ENCODE measurements around the gene SYT11. TPM values are rescaled to one million over a fixed set of nuclear protein-coding genes. Genes with fewer than 3 reads are reported as not detected.

Gene SYT11
- total and polyA plus RNA-seq, 8 donors: 0.46 to 5.8 (median 1.5) TPM

GRCh38 chr1:155933591-155934096 is 74.3 kb downstream of the SYT11 start:
- peak in 1 of 4 donors; percentile 19 for ATAC-seq
- Histone ChIP-seq H3K36me3 (peaks cover 0 to 28% (median 4%) of the 10 kb centered on the region in 3 donors), H3K9me3 (no peaks in the 10 kb centered on the region), H3K4me3 (peak overlapping the region; percentile 56 to 85 (median 78)), H3K4me1 (peaks cover 22 to 38% (median 30%) of the 10 kb centered on the region in 3 donors), H3K27ac (peak overlapping the region; percentile 79 to 87 (median 86)), H3K27me3 (no peaks in the 10 kb centered on the region)
- TF ChIP-seq, protein P1, sequence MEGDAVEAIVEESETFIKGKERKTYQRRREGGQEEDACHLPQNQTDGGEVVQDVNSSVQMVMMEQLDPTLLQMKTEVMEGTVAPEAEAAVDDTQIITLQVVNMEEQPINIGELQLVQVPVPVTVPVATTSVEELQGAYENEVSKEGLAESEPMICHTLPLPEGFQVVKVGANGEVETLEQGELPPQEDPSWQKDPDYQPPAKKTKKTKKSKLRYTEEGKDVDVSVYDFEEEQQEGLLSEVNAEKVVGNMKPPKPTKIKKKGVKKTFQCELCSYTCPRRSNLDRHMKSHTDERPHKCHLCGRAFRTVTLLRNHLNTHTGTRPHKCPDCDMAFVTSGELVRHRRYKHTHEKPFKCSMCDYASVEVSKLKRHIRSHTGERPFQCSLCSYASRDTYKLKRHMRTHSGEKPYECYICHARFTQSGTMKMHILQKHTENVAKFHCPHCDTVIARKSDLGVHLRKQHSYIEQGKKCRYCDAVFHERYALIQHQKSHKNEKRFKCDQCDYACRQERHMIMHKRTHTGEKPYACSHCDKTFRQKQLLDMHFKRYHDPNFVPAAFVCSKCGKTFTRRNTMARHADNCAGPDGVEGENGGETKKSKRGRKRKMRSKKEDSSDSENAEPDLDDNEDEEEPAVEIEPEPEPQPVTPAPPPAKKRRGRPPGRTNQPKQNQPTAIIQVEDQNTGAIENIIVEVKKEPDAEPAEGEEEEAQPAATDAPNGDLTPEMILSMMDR (IDR thresholded peaks at IDR 0.05): no peak
- WGBS, 2 donors: 1 to 3% methylated on average over 10 of the region's 10 CpGs
- no peak for DNase-seq
- no peak for FAIRE-seq
- intact Hi-C loops (cut with DNase I): no loop called here

- intact Hi-C loops (cut with DNase I): no loop called here
- peaks cover 22 to 38% (median 30%) of the 10 kb centered on the region in 3 donors for H3K4me1 ChIP-seq
- peak; percentile 88 to 96 (median 96) for DNase-seq
- H3K36me3 ChIP-seq: peaks cover 0 to 21% (median 3%) of the 10 kb centered on the region in 3 donors
- H3K27me3 ChIP-seq: no peaks in the 10 kb centered on the region
- peak; percentile 96 to 98 (median 97) for ATAC-seq
- peak within 1 kb of the TSS; percentile 79 to 87 (median 86) for H3K27ac ChIP-seq
- H3K4me3 ChIP-seq: peak within 1 kb of the TSS; percentile 56 to 85 (median 78)
- TF ChIP-seq, protein P1 (IDR thresholded peaks at IDR 0.05): no peak
- FAIRE-seq: peak; percentile 96
- 0 to 1% methylated on average over 50 of the region's 50 CpGs for WGBS, 2 donors
- no peaks in the 10 kb centered on the region for H3K9me3 ChIP-seq
Observed at GRCh38 chr1:155934097-155934935, 74.9 kb downstream of the SYT11 start, which contains the start of gene KHDC4. TSS of gene KHDC4 (minus strand) at chr1:155934413. CDS start at chr1:155934373, 40 bp downstream.

Other genes with a start within 250 kb of the SYT11 start
- 10 to 100 TPM; 10.8 to 27.0 (median 19.8) TPM for gene MSTO1, start 249.3 kb upstream of the SYT11 start, total RNA-seq
- 10 to 100 TPM; 47.0 to 47.1 TPM for gene MSTO1, start 249.3 kb upstream of the SYT11 start, polyA plus RNA-seq
- gene YY1AP1, start 170.8 kb upstream of the SYT11 start, total RNA-seq: 10 to 100 TPM; 22.1 to 37.8 (median 24.2) TPM
- gene YY1AP1, start 170.8 kb upstream of the SYT11 start, polyA plus RNA-seq: 10 to 100 TPM; 19.9 to 41.4 TPM
- 10 to 100 TPM; 40.3 to 56.7 (median 46.5) TPM for gene DAP3, start 170.5 kb upstream of the SYT11 start, total RNA-seq
- gene DAP3, start 170.5 kb upstream of the SYT11 start, polyA plus RNA-seq: 10 to 100 TPM; 52.9 to 73.8 TPM
- 10 to 100 TPM; 18.5 to 30.5 (median 22.5) TPM for gene GON4L, start 2.4 kb upstream of the SYT11 start, total RNA-seq
- gene GON4L, start 2.4 kb upstream of the SYT11 start, polyA plus RNA-seq: 10 to 100 TPM; 31.2 to 32.3 TPM
- gene RIT1, start 51.8 kb downstream of the SYT11 start, total RNA-seq: 10 to 100 TPM in 3 of 6 donors, 1 to 10 TPM in 3; 5.7 to 15.1 (median 9.2) TPM
- 1 to 10 TPM; 4.2 to 7.7 TPM for gene RIT1, start 51.8 kb downstream of the SYT11 start, polyA plus RNA-seq
- 10 to 100 TPM; 11.9 to 24.3 (median 15.5) TPM for gene KHDC4, start 74.8 kb downstream of the SYT11 start, total RNA-seq
- gene KHDC4, start 74.8 kb downstream of the SYT11 start, polyA plus RNA-seq: 10 to 100 TPM; 29.3 to 32.8 TPM
- under 1 TPM in 1 of 6 donors, not detected in 5; 0.12 TPM for gene RXFP4, start 82.1 kb downstream of the SYT11 start, total RNA-seq
- gene RXFP4, start 82.1 kb downstream of the SYT11 start, polyA plus RNA-seq: under 1 TPM in 1 of 2 donors, not detected in 1; 0.19 TPM
- gene ARHGEF2, start 119.0 kb downstream of the SYT11 start, total RNA-seq: 10 to 100 TPM; 10.3 to 39.0 (median 23.8) TPM
- gene ARHGEF2, start 119.0 kb downstream of the SYT11 start, polyA plus RNA-seq: 10 to 100 TPM; 17.8 to 20.2 TPM
- 100 to 1,000 TPM; 160 to 236 (median 202) TPM for gene SSR2, start 161.4 kb downstream of the SYT11 start, total RNA-seq
- gene SSR2, start 161.4 kb downstream of the SYT11 start, polyA plus RNA-seq: 100 to 1,000 TPM; 180 to 243 TPM
- 10 to 100 TPM; 14.1 to 28.2 (median 16.9) TPM for gene UBQLN4, start 194.2 kb downstream of the SYT11 start, total RNA-seq
- 10 to 100 TPM; 18.6 to 24.4 TPM for gene UBQLN4, start 194.2 kb downstream of the SYT11 start, polyA plus RNA-seq
- gene LAMTOR2, start 195.2 kb downstream of the SYT11 start, total RNA-seq: 10 to 100 TPM; 31.7 to 40.1 (median 32.1) TPM
- 10 to 100 TPM; 59.4 to 60.1 TPM for gene LAMTOR2, start 195.2 kb downstream of the SYT11 start, polyA plus RNA-seq
- gene RAB25, start 201.6 kb downstream of the SYT11 start, total RNA-seq: 10 to 100 TPM; 29.0 to 51.1 (median 34.6) TPM
- gene RAB25, start 201.6 kb downstream of the SYT11 start, polyA plus RNA-seq: 10 to 100 TPM; 56.3 to 81.6 TPM
- gene MEX3A, start 222.9 kb downstream of the SYT11 start, total RNA-seq: 1 to 10 TPM in 2 of 6 donors, under 1 TPM in 4; 0.12 to 3.1 (median 0.65) TPM
- under 1 TPM; 0.19 to 0.76 TPM for gene MEX3A, start 222.9 kb downstream of the SYT11 start, polyA plus RNA-seq

Measured in pancreas (tissue), 10 donors.